ENCODE results near the gene CMTM5.

The CMTM5 gene

GRCh38 chr14:23409475-23409874 lies 32.6 kb downstream of the CMTM5 start:
- Histone ChIP-seq H3K4me3 (no peak overlapping the region), H3K27ac (no peak overlapping the region)
- DNase-seq (ENCODE audit: low spot score) = no peak
- TF ChIP-seq CTCF (IDR thresholded peaks at IDR 0.05) = no peak

- H3K4me3 ChIP-seq = no peak overlapping the region
- no peak for TF ChIP-seq CTCF (IDR thresholded peaks at IDR 0.05)
- no peak for DNase-seq (ENCODE audit: low spot score)
- no peak overlapping the region for H3K27ac ChIP-seq
Measured at GRCh38 chr14:23409966-23410635, 33.3 kb downstream of the CMTM5 start.

- no peak overlapping the region for H3K27ac ChIP-seq
- no peak for DNase-seq (ENCODE audit: low spot score)
- no peak overlapping the region for H3K4me3 ChIP-seq
- TF ChIP-seq CTCF (IDR thresholded peaks at IDR 0.05) = no peak
Measured at GRCh38 chr14:23411563-23412525, 35.0 kb downstream of the CMTM5 start.

GRCh38 chr14:23413681-23414080 lies 36.8 kb downstream of the CMTM5 start:
- TF ChIP-seq CTCF (IDR thresholded peaks at IDR 0.05) = no peak
- no peak for DNase-seq (ENCODE audit: low spot score)
- Histone ChIP-seq H3K4me3 (no peak overlapping the region), H3K27ac (no peak overlapping the region)

- no peak for TF ChIP-seq CTCF (IDR thresholded peaks at IDR 0.05)
- no peak for DNase-seq (ENCODE audit: low spot score)
- no peak overlapping the region for H3K4me3 ChIP-seq
- no peak overlapping the region for H3K27ac ChIP-seq
Measured at GRCh38 chr14:23414254-23414653, 37.4 kb downstream of the CMTM5 start.

GRCh38 chr14:23414906-23415820 lies 38.3 kb downstream of the CMTM5 start:
- no peak overlapping the region for H3K27ac ChIP-seq
- TF ChIP-seq CTCF (IDR thresholded peaks at IDR 0.05) = no peak
- no peak overlapping the region for H3K4me3 ChIP-seq
- no peak for DNase-seq (ENCODE audit: low spot score)

Data from coronary artery (tissue), 2 donors.